Measurements from ENCODE around the gene LGALS1. TPM values are rescaled to one million over a fixed set of nuclear protein-coding genes. Genes with fewer than 3 reads are reported as not detected.
"Not testable (repeated sequence)": the region's sequence is repeated elsewhere in the genome, so short reads cannot be mapped to it uniquely, and the experiment has no call there.

LGALS1 gene
- total RNA-seq, 1 donor from 2014 or later = 1,340 TPM

DNA sequence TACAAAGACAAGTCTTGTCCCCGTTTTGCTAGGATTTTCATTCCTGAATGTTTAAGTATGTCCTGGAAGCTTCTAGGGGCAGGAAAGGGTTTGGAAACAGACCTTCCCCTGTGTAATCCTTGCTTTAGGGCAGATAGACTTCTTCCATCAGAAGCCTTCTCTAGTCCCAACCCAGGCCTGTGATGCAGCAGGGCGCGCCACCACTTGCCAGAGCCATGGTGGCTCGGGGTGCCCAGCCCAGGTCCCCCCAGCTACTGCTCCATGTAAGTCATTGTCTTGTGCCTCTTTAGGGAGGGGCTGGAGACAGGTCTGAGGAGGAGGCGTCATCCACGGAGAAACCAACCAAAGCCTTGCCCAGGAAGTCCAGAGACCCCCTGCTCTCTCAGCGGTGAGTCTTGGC is 15.0 kb downstream of the LGALS1 start:
- no peak for DNase-seq

GRCh38 chr22:37690901-37691504 is 15.6 kb downstream of the LGALS1 start:
- no peak for DNase-seq

GRCh38 chr22:37692627-37693285 is 17.3 kb downstream of the LGALS1 start:
- DNase-seq = no peak

DNA sequence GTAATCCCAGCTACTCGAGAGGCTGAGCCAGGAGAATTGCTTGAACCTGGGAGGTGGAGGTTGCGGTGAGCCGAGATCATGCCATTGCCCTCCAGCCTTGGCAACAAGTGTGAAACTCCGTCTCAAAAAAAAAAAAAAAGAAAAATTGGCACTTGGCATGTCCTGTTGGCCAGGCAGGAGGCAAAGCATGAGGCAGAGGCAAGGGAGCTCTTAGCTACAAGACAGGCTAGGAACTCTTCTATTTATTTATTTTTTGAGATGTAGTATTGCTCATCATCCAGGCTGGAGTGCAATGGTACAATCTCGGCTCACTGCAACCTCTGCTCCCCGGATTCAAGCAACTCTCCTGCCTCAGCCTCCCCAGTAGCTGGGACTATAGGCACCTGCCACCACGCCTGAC is 18.7 kb downstream of the LGALS1 start:
- DNase-seq = not testable (repeated sequence)

DNA sequence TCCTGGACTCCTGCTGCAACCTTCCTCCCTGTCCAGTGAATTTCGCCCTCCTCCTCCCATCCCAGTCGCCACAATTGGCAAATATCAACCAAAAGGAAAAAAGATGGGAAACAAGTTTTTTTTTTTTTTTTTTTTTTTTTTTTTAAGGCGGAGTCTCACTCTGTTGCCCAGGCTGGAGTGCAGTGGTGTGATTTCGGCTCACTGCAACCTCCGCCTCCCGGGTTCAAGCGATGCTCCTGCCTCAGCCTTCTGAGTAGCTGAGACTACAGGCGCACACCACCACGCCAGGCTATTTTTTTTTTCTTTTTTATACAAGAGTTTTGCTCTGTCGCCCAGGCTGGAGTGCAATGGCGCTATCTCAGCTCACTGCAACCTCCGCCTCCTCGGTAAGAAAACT is 20.8 kb downstream of the LGALS1 start:
- DNase-seq = not testable (repeated sequence)

- peak; percentile 91 for DNase-seq
Observed at GRCh38 chr22:37696657-37697537, 21.5 kb downstream of the LGALS1 start, which contains the start of gene TRIOBP. TSS of gene TRIOBP (plus strand) at chr22:37697048. CDS start at chr22:37701366, 4,318 bp downstream.

DNA sequence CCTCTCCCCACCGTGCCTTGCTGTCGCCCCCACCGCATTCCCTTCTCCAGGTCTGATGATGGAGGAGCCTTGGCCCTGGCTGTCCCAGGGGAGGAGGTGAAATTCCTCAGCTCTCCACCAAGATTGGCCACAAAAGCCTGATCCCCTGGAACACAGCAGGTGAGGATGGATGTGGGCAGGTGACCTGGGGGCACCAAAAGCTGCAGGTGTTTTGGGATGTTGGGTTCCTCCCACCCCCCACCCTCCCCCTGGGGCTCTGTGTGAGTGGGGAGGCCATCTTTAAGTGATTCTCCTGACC is 22.1 kb downstream of the LGALS1 start:
- DNase-seq = no peak

DNA sequence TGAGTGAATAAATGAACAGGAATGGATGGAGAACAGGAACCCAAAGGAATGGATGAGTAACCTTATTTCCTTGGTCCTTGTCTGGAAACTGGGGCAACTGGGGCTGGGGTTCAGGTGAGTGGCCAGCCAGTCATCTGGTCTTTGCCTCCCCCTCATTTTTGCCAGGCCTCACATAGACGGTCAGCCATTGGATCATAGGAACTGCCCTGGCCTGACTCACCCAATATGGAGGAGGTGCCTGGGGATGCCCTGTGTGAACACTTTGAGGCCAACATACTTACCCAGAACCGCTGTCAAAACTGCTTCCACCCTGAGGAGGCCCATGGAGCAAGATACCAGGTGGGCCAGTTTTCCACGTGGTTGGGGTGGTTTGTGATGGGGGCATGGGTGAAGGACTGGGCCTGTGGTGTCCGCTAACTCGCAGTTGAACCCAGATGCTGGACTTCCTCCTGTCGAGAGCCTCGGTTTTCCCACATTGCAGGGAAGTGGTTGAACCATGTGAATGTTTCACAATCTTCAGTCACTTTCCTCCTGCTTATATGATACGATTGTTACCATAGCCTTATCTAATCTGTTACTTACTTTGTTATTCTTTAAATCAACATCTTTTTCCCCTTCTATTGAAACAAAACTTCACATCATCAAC is 25.8 kb downstream of the LGALS1 start:
- DNase-seq = no peak

DNA sequence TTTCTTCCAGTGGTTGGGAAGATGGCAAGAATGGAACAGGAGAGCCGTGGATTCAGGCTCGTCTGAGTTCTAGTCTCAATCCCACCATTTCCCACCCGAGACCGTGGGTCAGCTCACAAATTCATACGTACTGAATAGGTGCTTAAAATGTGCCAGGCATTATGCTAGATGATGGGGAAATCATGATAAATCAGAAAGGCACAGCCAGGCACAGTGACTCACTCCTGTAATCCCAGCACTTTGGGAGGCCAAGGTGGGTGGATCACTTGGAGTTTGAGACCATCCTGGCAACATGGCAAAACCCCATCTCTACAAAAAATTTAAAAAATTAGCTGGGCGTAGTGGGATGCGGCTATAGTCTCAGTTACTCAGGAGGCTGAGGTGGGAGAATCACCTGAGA is 28.5 kb downstream of the LGALS1 start:
- no peak for DNase-seq

GRCh38 chr22:37704645-37705044 is 29.2 kb downstream of the LGALS1 start:
- DNase-seq = no peak

- DNase-seq = no peak
Observed at GRCh38 chr22:37705205-37705604, 29.8 kb downstream of the LGALS1 start.

DNA sequence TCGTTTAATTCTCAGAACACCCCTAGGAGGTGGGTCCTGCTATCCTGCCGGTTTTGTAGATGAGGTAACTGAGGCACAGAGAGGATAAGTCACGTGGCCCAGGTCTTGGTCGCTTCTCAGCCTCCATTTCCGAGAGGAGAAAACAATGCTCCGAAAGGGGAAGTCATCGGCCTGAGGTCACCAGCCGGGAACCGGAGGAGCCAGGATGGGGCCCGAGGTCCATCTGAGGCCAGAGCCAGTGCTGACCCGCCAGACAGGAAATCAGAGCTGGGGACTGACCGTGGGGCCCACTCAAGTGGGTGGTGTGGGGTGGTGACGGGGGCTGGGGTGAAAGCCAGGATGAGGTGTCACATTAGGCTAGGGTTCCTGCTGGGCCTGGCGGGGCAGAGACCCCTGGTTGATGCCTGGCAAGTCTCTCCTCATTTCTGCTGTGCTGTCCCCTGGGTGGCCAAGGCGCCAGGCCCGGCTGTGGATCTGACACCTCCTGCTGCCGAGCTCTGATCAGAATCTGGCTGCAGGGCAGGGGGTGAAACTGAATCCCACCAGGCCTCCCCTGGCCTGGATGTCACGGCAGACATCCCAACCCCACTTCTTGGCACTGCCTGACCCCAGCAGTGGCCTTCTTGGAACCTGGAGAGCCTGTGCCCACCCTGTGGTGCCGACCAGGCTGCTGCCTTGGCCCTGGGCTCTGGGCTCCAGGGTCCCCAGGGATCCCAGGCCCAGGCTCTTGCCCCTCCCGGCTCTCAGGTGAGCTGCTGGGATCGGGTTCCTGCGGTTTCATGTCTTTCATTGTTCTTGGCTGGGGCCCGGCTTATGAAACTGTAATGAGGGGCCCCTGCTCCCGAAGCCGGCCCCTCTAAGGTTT is 33.4 kb downstream of the LGALS1 start:
- no peak for DNase-seq

- DNase-seq = no peak
Observed at GRCh38 chr22:37709445-37709765, 34.0 kb downstream of the LGALS1 start.

DNA sequence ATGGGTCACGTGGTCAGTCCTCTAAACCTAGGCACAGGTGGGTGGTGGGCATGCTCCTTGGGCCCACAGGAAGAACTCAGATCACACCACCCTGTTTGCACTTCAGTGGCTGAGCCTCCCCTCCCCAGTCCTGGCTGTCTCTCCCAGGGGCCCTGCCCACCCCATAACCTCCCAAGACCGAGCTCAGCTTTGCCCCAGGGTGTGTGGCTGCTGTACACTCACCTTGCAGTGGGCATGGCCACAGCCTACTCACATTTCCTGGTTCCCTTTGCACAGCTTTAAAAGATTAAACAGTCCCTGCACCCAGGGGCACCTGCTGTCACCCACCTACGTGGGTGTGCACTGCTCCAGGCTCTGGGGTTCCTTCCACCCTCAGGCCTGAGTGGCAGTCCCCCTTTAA is 35.2 kb downstream of the LGALS1 start:
- DNase-seq = no peak

- DNase-seq = no peak
Observed at GRCh38 chr22:37711490-37711889, 36.1 kb downstream of the LGALS1 start.

GRCh38 chr22:37713761-37714160 is 38.3 kb downstream of the LGALS1 start:
- DNase-seq = no peak

- DNase-seq = no peak
Observed at GRCh38 chr22:37714634-37715033, 39.2 kb downstream of the LGALS1 start.

- no peak for DNase-seq
Observed at GRCh38 chr22:37715760-37716159, 40.3 kb downstream of the LGALS1 start.

- no peak for DNase-seq
Observed at GRCh38 chr22:37716708-37717107, 41.3 kb downstream of the LGALS1 start.

DNA sequence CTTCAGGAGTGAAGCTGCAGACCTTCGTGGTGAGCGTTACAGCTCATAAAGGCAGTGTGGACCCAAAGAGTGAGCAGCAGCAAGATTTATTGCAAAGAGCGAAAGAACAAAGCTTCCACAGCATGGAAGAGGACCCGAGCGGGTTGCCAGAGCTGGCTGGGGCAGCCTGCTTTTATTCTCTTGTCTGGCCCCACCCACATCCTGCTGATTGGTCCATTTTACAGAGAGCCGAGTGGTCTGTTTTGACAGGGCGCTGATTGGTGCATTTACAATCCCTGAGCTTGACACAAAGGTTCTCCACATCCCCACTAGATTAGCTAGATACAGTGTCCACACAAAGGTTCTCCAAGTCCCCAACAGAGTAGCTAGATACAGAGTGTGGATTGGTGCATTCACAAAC is 41.8 kb downstream of the LGALS1 start:
- DNase-seq = not testable (repeated sequence)

GRCh38 chr22:37717746-37718305 is 42.4 kb downstream of the LGALS1 start:
- not testable (repeated sequence) for DNase-seq

Measured in skin of body (tissue), 2 donors.